ENCODE measurements around the gene APRT.

APRT gene, protein sequence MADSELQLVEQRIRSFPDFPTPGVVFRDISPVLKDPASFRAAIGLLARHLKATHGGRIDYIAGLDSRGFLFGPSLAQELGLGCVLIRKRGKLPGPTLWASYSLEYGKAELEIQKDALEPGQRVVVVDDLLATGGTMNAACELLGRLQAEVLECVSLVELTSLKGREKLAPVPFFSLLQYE

DNA sequence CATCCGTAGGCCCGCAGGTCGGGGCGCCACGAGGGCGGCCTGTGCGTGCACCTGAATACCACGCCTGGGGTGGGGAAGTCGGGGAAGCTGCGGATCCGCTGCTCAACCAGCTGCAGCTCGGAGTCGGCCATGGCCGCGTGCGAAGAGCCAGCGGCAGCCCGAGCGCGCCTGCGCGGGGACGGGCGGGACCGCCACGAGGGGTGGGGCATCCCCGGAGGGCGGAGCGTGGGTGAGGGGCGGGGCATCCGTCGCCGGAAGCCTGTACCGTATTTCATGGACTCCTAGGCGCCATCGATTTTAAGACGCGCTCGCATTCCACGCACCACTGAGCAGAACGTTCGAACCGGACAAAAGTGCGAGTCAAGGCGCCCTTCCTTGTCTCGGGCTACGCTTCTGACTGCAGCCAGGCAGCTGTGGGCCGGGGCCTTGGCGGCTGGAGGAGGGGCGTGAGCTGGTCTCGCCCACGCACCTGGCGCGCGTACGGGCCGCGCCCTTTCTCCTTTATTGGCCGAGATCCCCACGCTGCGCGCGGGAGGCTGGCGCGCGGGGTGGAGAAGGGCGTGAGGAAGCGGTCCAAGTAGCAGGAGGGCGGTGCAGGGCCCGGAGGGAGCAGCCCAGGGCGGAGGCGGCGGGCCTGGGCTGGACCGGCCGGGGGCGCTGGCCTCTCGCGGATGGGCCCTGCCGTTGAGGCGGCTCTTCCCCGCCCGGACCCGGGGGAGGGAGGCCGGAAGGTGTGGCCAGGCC, at the start of gene APRT:
TSS of gene APRT (minus strand) at position 160 of the 744 bp plus-strand sequence. CDS start at position 131, 29 bp downstream.
- DNase-seq: peak; percentile 96

DNA sequence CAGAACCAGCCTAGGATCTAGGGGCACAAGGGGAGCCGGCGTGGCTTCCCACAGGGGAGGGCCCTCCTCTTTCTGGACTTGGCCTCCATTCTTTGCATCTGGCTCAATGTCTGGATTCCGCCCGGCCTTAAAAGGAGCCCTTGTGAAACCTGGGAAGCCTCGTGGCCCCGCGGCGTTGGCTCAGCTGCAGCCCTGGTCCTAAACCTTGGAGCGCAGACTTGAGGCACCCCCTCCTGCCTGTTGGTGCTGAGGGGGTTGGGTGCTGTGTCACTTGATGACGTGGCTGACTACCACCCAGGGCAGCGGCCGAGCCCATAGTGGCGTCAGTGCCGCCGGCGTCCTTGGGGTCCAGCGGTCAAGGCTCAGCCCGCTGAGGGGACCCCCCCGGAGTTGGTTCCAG, 49.6 kb upstream of the APRT start:
- no peak for DNase-seq

DNA sequence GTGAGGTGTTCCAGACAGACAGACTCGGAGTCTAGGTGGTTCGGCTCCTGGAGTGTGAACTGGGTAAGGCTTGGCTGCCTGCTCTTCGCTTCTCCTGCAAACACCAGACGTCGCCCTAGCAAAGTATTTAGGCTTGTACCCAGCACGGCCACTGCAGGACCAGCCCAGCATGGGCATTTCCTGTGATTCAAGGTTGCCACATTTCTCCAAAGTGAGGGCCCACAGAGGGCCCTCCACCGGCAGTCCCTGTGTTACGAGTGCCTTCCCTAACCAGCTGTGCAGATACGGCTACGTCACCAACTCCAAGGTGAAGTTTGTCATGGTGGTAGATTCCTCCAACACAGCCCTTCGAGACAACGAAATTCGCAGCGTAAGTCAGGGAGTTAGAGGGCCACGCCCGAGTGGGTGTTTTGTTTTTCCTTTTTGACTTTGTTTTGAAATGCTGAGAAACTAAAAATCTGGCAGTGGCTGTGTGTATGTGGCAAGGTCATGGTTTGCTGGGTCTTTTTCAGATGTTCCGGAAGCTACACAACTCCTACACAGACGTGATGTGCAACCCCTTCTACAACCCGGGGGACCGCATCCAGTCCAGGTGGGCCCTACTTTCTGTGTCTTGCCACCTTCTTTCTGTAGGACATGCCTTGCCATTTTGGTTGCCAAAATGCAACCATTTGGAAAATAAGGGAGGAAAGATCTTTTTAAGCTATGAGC, 47.8 kb upstream of the APRT start:
- no peak for DNase-seq

DNA sequence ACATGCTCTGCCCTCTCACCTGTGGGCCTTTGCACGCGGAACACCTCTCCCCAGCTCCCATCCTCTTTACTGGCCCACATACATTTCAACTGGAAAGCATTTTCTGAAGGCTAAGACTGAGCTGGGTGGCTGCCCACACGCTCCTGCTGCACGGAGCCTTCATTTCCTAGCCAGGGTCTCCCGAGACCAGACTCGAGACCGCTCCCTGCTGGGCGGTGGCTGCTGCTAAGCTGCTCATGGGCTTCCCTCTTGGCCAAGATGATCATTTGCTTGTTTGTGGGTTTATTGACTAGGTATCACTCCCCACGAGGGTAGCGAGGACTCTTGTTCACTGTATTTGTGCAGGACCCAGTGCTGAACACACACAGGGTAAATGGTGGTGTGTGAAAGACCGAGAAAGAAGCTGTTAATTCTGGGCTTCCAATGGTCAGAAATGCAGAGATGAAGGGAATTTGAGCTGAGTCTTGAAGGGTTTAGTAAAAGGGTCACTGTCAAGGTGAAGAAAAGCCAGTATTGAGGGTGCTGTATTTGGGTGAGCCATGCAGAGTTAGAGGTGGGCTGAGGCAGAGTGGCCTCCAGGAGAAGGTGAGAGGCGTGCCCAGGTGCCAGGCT, 46.1 kb upstream of the APRT start:
- peak; percentile 70 for DNase-seq

DNA sequence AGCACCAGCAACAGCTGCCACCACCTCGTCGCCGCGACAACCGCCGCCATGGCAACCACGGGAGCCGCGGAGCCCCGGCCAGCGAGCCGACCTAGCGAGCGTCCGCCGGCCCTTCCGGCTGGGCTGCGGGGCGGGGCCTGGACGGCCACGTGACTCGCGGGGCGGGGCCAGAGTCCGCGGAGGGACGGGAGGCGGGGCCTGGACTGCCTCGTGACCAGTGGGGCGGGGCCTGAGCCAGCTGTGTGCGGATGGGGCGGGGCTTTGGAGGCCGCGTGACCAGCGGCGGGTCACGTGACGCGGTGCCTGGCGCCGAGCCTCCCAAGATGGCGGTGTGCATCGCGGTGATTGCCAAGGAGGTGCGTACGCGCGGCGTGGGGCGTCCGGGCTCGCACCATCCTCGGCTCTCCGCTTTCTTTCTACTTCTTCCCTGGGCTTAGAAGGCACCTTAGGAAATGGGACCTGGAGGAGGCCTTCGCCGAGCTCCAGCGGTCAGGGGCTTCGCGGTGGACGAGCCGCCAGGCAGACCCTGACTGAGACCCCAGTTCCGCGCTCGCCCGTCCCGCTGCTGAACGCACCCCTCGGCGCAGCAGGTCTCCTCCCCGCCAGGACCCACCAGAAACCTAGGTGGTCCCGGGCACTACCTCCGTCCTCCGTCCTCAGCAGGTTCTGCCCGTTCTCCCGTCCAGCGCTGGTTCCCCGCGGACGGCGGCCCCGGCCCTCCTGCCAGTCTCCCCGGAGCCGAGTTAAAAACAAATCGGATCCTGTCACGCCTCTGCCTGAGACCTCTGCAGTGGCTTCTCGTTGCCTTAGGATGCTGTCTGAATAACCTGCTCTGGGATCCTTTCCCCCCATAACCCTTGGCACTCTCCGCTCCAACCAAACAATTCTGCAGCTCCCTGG, 45.4 kb upstream of the APRT start, which contains the start of the genes GALNS and TRAPPC2L:
TSS of gene GALNS (minus strand) at position 120 of the 900 bp plus-strand sequence. CDS start at position 50, 70 bp downstream.
TSS of gene TRAPPC2L (plus strand) at position 300 of the 900 bp plus-strand sequence. CDS start at position 324, 24 bp downstream.
- DNase-seq: peak; percentile 92

DNA sequence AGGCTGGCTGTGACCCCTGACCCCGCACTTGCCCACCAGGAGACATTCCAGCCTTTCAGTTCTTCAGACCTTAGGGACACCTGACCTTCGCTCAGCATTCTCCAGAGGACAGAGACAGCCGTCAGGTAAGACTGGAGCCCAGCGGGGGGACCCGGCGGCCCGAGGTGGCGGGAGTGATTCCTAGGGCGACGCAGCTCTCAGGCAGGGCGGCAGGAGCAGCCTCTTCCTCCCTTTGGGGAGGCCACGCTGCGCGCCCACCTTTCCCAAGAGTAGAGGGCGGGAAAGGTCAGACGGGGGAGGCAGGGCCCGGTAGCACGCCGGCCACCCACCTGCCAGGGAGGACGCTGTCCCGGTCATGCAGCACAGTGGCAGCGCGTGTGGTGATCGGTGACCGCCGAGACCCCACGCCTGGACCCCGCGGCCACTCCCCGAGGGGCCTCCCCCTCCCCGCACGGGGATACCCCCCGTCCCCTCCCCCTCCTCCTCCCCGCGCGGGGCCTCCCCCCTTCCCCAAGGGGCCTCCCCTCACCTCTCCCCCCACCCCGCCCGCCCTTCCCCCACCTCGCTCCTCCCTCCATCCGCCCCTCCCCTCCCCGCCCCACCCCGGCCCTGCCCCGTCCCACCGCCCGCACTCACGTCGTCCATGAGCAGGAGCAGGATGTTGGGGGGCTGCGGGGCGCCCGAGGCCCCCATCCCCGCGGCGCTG, 44.5 kb upstream of the APRT start:
- no peak for DNase-seq

DNA sequence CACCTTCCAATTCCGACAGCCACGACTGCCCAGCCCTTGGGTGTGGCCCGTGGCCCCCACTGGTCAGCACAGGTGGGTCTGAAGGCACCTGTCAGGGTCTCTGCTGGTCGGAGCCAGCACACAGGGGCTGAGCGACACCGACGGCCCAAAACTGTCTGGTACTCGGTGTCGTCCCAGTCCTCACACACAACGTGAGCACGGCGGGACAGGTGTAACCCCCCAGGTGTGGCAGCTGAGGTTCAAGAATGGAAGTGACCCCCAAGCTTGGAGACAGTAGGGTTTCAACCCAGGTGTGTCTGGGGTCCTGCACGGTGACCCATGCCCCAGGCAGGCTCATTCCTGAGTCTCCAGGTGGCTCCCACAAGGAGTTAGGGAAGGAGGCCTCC, 44.0 kb upstream of the APRT start:
- DNase-seq: no peak

DNA sequence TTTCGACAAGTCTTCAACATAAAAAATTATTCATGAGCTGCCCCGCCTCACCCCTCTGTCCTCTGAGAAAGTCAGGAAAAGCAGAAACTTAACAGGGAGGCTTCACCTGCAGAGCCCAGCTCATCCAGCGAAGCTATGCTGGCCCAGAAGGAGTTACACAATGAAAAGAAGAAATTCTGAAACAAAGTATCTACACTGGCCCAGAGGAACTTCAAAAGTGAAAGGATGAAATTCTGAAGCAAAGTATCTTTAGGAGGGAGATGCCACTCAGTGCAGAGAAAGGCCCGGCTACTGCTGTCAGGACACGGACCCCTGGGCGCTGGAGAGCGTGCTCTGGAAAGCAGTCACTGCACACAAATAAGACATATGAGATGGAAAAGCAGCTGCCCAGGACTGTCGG, 43.4 kb upstream of the APRT start:
- DNase-seq: no peak

DNA sequence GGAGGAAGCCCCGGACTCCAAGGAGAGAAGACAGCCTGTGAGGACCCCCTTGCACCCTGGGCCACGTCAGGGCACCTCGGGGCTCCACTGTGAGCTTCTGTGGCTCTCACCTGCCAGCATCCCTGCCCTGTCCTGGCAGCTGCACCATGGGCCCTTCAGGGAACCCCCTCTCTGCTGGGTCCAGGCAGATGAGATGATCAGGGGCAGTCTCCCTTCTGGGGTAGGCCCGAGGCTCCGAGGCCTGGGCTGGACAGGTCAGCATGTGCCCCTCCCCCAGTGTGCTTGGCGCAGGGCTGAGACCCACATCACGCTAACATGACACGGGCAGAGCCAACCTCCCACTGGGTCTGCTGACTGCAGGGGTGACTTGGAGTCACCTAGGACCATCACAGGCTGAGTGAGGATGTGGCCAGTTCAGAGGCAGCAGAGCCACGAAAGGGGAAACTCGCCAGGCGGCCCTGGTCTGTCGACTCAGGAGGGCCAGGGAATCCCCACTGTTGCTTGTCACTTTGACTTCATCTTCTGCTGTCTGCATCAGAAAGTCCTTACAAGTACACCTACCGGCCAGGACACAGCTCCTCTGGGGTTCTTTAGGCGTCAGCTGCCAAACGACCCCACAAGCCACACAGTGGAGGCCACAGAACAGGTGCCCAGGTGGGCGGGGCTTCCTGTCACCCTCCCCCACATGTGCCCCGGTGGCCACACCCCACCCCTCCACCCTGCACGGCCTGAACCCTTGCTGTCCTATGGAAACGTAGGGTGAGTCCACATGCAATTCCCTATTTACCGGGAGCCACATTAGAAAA, 42.8 kb upstream of the APRT start:
- no peak for DNase-seq

DNA sequence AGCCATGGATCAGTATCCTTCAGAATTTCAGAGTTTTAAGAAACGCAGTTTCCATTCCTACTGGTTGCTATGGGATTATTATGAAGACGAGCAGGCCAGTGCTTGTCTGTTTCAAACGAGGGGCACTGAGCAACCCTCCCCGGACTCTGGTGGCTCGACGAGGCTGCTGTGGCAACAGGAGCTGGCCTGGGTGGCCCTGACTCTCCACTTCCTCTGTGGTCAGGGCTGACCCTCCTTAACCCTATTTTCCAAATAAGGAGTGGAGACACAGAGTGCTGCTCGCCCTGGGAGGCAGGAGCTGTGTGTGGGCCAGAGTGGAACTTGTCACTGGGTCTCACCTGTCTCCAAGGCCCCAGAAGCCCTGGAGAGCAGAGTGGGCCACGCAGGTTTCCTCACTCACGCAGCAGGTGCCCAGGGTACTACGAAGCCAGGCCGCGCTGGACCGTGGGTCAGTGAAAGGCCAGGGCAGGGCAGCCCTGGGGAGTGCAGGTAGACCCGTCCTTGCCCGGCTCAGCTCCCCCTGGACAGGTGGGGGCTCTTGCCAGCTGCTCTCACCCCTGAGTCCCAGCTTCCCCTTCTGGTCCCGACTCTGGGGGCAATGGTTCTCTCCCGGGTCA, 41.7 kb upstream of the APRT start:
- no peak for DNase-seq

DNA sequence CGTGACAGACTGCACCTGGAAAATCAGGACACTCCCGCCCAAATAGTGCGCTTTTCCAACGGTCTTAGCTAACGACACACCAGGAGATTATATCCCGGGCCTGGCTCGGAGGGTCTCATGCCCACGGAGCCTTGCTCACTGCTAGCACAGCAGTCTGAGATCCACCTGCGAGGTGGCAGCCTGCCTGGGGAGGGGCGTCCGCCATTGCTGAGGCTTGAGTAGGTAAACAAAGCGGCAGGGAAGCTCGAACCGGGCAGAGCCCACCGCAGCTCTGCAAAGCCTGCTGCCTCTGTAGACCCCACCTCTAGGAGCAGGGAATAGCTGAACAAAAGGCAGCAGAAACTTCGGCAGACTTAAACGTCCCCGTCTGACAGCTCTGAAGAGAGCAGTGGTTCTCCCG, 39.9 kb upstream of the APRT start:
- no peak for DNase-seq

DNA sequence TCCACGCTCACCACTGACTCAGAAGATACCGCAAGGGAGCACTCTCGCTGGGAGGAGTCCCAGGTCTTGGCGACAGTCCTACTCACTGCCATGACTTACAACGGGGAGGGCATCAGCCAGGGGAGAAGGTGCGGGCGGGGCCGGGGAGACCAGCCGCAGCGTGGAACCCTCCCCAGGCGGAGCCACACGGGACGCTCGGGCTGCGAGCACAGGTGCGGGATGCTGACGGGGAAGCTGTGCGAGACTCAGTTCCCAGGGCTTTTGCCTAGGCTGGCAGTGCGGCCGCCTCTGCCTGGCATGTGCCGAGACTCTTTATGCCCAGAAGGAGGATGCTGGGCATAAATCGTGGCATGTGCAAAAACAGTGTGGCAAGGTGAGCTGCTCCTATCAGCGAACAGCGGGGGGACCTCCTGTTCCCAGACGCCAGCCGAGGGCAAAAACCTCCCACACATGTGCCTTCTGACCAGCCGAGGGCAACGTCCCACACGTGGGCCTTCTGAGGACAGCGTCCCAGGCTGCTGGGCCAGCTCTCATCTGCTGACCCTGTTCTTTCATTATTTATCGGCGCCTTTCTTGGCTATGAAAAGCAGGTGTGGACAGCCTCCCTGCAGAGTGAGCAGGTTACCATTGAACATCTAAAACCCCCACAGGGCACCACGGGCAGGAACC, 38.9 kb upstream of the APRT start:
- DNase-seq: no peak

DNA sequence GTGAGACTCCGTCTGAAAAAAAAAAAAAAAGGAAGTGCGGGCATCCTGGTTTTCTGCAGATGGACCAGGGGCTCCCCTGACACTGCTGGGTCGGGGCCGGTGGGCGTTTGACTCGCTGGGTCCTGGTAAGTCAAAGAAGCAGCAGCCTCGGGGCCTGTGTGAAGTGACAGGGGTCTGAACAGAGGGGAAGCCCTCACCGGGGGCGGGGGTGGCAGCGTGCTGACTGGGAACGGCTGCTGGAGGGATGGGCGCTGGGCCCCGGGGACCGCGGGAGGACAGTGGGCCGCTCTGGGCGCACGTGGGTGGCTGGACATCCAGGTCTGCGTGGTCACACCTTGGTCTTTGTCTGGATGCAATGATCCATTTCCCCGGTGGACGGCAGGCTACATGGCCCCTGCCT, 36.8 kb upstream of the APRT start:
- DNase-seq: no peak

DNA sequence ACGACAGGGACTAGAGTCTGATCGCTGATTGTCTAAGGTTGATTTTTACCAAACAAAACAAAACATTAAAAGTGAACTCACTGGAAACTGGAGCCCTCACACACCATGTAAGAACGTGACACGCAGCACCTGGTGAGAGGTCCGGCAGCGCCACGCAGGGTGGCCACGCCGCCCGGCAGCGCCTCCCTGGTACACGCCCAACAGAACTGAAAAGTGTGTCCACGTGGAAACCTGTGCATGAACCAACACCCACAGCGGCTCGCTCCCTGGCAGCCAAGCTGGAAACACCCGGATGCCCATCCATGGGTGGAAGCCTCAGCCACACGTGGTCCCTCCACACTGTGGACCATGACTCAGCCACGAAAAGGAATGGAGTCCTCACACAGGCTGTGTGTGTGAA, 35.9 kb upstream of the APRT start:
- DNase-seq: no peak

DNA sequence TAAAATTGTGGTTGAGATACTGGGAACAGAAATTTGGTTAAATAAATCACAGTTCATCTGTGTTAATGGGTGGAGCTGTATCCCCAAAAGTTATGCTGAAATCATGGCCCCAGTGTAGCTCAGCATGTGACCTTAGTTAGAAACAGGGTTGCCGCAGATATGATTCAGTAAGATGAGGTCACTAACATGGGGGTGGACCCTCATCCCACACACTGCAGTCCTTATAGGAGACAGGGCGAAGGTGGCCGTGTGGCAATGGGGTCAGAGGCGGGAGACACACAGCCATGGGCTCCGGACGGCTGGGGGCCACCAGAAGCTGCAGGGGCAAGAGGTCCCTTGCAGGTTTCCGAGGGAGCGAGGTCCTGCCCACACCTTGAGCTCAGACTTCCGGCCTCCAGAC, 34.4 kb upstream of the APRT start:
- peak; percentile 56 for DNase-seq

DNA sequence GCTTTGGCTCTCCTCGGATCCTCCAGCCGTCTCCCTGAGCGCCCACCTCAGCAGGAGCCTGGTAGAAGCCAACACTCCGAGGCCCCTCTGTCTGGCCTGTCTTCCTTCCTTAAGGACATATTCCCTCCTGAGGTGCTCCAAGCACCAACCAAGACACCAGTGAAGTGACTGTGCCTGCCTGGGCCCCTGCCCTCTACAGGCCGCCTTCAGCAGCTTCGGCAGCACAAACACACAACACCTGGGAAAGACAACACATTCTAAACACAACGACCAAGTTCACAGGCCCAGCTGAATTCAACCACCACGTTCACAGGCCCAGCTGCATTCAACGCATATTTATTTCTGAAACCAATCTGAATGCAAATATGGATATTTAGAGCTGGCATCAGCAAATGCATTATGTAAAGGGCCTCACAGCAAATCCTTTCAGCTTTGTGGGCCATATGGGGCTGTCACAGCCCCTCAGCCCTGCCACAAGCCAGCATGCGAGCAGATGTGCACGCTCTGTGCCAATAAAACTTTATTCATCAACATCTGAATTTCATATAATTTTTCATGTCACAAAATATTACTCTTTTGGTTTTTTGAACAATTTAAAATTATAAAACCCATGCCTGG, 32.8 kb upstream of the APRT start:
- DNase-seq: no peak

DNA sequence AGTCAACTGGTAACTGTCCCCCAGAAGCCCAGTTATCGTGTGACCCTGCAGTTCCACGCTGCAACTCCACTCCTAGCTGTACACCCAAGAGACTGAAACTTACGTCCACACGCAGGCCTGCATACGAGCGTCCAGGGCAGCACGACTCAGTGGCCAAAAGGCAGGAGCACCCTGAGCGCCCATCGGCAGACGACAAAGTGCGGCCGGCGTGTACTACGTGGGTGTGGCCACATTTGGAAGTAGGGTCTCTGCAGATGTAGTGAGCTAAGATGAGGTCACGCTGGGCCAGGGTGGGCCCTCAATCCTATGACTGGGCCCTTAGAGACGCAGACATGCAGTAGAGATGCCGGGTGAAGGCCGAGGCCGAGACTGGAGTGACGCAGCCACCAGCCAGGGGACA, 31.5 kb upstream of the APRT start:
- DNase-seq: no peak

DNA sequence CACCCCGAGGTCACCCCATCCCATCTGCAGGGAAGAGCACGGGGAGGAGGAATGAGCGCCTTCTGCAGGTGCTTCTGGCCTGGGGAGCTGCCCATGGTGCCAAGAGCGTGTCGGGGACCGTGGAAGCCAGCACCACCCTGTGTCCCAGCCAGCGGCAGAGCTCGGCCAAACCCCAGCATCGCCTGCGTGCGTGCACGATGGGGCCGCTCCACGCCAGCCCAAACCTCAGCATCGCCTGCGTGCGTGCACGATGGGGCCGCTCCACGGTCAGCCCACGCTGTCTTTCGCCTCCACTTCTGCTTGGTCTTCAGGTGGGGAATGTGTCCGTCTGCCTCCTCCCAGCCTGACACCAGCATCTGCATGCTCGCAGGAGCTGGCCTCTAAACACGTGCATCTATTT, 31.1 kb upstream of the APRT start:
- no peak for DNase-seq

DNA sequence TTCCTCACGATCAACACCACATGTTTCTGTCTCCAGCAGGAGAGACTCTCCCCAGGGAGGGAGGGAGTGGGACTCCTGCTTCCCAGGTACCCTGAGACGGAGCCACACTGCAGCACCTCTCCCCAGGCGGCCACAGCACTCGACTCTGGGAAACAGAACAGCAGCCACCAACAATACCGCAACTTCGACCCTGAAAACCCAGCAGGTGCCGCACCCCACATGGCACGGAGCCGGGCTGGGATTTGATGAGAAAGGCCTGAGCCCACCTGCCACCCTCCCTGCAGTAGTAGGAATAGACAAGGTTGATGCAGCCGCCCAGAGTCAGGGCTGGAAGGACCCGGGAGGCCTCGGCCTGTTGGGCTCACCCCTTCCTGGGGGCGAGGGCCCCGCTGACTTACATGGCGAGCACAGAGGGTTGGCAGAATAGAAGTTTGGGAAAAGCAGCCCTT, 30.6 kb upstream of the APRT start:
- DNase-seq: no peak
